ENCODE results near the gene MXD1.
A peak's percentile ranks its signal among the peaks of the same experiment; 100 is the strongest.

MXD1 gene

DNA sequence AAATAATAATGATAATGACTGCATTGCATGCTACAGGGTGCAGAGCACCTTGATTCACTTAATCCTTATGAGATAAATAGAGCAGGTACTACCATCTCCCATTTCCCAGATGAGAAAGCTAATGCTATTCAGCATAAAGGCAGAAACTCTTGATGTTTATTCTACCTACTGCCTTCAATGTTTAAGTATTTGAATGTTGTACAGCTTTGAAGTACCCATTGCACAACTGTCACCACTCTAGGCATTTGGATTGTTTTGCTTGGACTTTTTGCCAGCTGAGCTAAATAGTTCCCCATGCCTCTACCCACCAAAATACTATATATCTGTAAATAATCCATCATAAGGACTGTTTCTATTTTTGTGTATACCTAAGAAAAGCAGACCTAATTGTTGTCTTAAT lies 7.7 kb upstream of the MXD1 start:
- no peak overlapping the region for H4K8ac ChIP-seq (ENCODE audit: low read depth, low read length)

DNA sequence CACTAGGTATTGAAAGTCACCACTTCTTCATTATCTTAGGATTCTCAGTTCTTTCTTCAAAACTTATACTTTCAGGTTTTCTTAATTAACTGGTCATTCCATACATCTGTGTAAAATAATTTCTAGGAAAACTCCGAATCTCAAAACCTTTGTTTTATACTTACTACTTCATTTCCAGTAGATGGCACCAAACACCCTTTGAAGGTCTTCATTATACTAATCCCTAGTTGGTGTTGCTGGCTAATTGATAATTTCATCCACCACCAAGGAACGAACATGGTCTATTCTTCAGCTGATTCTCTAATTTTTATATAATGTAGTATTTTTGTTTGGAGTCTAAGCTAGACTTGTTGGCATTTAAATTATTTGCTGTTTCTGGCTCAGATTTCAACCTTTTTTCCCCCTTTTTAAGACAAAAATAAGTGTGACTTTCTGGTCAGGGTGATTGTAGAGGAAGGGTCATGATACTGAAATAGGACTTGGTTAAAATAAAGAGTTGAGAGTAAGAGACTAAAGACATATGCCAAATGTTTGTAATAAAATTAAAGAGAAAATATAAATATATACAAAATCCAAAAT lies 2.8 kb upstream of the MXD1 start:
- Histone ChIP-seq H3K23ac (ENCODE audit: low read length) (no peak overlapping the region), H2BK12ac (ENCODE audit: low read length) (no peak overlapping the region), H3K18ac (ENCODE audit: low read length) (no peak overlapping the region), H4K8ac (ENCODE audit: low read depth, low read length) (no peak overlapping the region), H3K4me1 (ENCODE audit: control insufficient read depth in 1 of 2, insufficient read depth in 2 of 2, low read length in 2 of 2) (peaks cover 0 to 2% of the 10 kb centered on the region in 2 experiments), H3K14ac (ENCODE audit: low read length) (no peak overlapping the region), H3K79me2 (ENCODE audit: control insufficient read depth, insufficient read depth, low read length, poor library complexity) (peaks cover 9% of the 10 kb centered on the region), H2BK120ac (ENCODE audit: insufficient read depth, low read length, poor library complexity) (no peak overlapping the region), H4K91ac (ENCODE audit: low read depth, low read length) (no peak overlapping the region), H3K4me2 (ENCODE audit: low read length) (no peak overlapping the region), H2AK5ac (ENCODE audit: low read length) (no peak overlapping the region), H3K36me3 (ENCODE audit: control insufficient read depth in 1 of 2, insufficient read depth in 2 of 2, low read length in 2 of 2) (peaks cover 2 to 11% of the 10 kb centered on the region in 2 experiments), H2AFZ (ENCODE audit: insufficient read depth, low read length, poor library complexity) (no peak overlapping the region), H3K79me1 (ENCODE audit: low read length) (peaks cover 8% of the 10 kb centered on the region), H3K9ac (ENCODE audit: low read length) (no peak overlapping the region), H3K27ac (ENCODE audit: low read depth, low read length) (no peak overlapping the region), H3K27me3 (ENCODE audit: insufficient read depth, low read length) (no peaks in the 10 kb centered on the region), H4K12ac (ENCODE audit: low read depth, low read length) (no peak overlapping the region), H3K4ac (ENCODE audit: low read depth, low read length) (no peak overlapping the region), H2BK5ac (ENCODE audit: low read depth, low read length, poor library complexity) (no peak overlapping the region), H3K4me3 (ENCODE audit: low read depth, low read length) (no peak overlapping the region), H3K9me3 (ENCODE audit: insufficient read depth, low read depth, low read length) (no peaks in the 10 kb centered on the region)
- DNase-seq: peak in 1 of 2 donors; percentile 81
- no CpG with 5 or more reads among the region's 2 CpGs for WGBS (ENCODE audit: extremely low coverage, insufficient coverage, insufficient read length)

More for the DNA sequence above, 7.7 kb upstream of the MXD1 start:
- Histone ChIP-seq H2BK5ac (ENCODE audit: low read depth, low read length, poor library complexity) (no peak overlapping the region), H3K9ac (ENCODE audit: low read length) (no peak overlapping the region), H3K27me3 (ENCODE audit: insufficient read depth, low read length) (no peaks in the 10 kb centered on the region), H3K14ac (ENCODE audit: low read length) (no peak overlapping the region), H3K36me3 (ENCODE audit: control insufficient read depth in 1 of 2, insufficient read depth in 2 of 2, low read length in 2 of 2) (peaks cover 11 to 17% of the 10 kb centered on the region in 2 experiments), H3K4me3 (ENCODE audit: low read depth, low read length) (no peak overlapping the region), H2BK120ac (ENCODE audit: insufficient read depth, low read length, poor library complexity) (no peak overlapping the region), H2AK5ac (ENCODE audit: low read length) (no peak overlapping the region), H4K12ac (ENCODE audit: low read depth, low read length) (no peak overlapping the region), H3K79me2 (ENCODE audit: control insufficient read depth, insufficient read depth, low read length, poor library complexity) (no peaks in the 10 kb centered on the region), H3K4me1 (ENCODE audit: control insufficient read depth in 1 of 2, insufficient read depth in 2 of 2, low read length in 2 of 2) (no peaks in the 10 kb centered on the region), H3K9me3 (ENCODE audit: insufficient read depth, low read depth, low read length) (no peaks in the 10 kb centered on the region), H3K4me2 (ENCODE audit: low read length) (no peak overlapping the region), H3K23ac (ENCODE audit: low read length) (no peak overlapping the region), H3K18ac (ENCODE audit: low read length) (no peak overlapping the region), H3K27ac (ENCODE audit: low read depth, low read length) (no peak overlapping the region), H2AFZ (ENCODE audit: insufficient read depth, low read length, poor library complexity) (no peak overlapping the region), H2BK12ac (ENCODE audit: low read length) (no peak overlapping the region), H3K4ac (ENCODE audit: low read depth, low read length) (no peak overlapping the region), H3K79me1 (ENCODE audit: low read length) (no peaks in the 10 kb centered on the region), H4K91ac (ENCODE audit: low read depth, low read length) (no peak overlapping the region)
- DNase-seq: no peak

DNA sequence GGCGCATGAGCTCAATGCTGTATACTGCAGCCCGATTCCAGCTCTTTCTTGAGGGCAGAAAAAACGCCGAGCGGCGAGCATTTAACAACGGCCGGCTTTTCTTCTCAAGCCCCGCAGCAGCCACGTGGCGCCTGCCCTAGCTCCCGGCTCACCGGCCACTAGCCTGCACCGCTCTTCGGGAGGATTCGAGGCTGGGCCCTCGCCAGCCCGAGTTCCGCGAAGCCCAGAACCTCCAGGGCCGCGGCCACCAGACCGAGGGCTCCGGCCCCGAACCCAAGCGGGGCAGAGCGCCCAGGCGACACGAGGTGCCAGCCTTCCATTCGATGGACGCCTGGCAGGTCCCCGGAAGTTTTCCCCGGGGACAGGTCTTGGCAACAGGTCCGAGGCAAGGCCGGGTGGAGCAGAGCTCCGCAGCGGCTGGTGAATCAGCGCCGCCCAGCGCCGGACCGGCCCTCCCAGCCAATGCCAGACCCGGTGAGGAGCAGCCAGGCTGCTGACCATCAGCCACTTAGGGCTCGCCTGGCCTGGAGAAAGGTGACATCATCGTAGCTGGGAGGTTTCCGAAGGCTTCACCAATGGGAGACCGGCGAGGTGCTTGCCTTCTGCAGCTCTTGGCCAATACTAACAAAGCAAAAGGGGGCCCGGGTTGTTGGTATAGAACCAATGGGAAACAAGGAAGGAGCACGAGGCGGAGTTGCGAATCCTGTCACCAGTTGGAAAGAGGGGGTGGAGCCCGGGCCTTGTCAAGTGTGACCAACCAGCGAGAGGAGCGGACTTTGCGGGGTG lies 552 bp upstream of the MXD1 start:
- peak overlapping the region; percentile 65 for H2BK12ac ChIP-seq (ENCODE audit: low read length)
- H2BK5ac ChIP-seq (ENCODE audit: low read depth, low read length, poor library complexity): peak overlapping the region; percentile 86
- peaks cover 9% of the 10 kb centered on the region for H3K79me2 ChIP-seq (ENCODE audit: control insufficient read depth, insufficient read depth, low read length, poor library complexity)
- no CpG with 5 or more reads among the region's 56 CpGs for WGBS (ENCODE audit: extremely low coverage, insufficient coverage, insufficient read length)
- peak overlapping the region; percentile 92 for H4K8ac ChIP-seq (ENCODE audit: low read depth, low read length)
- H4K12ac ChIP-seq (ENCODE audit: low read depth, low read length): peak overlapping the region; percentile 96
- peak overlapping the region; percentile 94 for H2AK5ac ChIP-seq (ENCODE audit: low read length)
- H3K27me3 ChIP-seq (ENCODE audit: insufficient read depth, low read length): no peaks in the 10 kb centered on the region
- peak overlapping the region; percentile 92 for H2AFZ ChIP-seq (ENCODE audit: insufficient read depth, low read length, poor library complexity)
- peak overlapping the region; percentile 88 for H2BK120ac ChIP-seq (ENCODE audit: insufficient read depth, low read length, poor library complexity)
- H3K79me1 ChIP-seq (ENCODE audit: low read length): peaks cover 8% of the 10 kb centered on the region
- H3K27ac ChIP-seq (ENCODE audit: low read depth, low read length): peak overlapping the region; percentile 72
- H4K91ac ChIP-seq (ENCODE audit: low read depth, low read length): peak overlapping the region; percentile 96
- no peaks in the 10 kb centered on the region for H3K9me3 ChIP-seq (ENCODE audit: insufficient read depth, low read depth, low read length)
- H3K23ac ChIP-seq (ENCODE audit: low read length): no peak overlapping the region
- peak overlapping the region; percentile 90 for H3K9ac ChIP-seq (ENCODE audit: low read length)
- H3K14ac ChIP-seq (ENCODE audit: low read length): peak overlapping the region; percentile 93
- H3K4me1 ChIP-seq (ENCODE audit: control insufficient read depth in 1 of 2, insufficient read depth in 2 of 2, low read length in 2 of 2): peaks cover 0 to 2% of the 10 kb centered on the region in 2 experiments
- H3K36me3 ChIP-seq (ENCODE audit: control insufficient read depth in 1 of 2, insufficient read depth in 2 of 2, low read length in 2 of 2): peaks cover 0 to 4% of the 10 kb centered on the region in 2 experiments
- H3K18ac ChIP-seq (ENCODE audit: low read length): peak overlapping the region; percentile 91
- H3K4ac ChIP-seq (ENCODE audit: low read depth, low read length): peak overlapping the region; percentile 67
- H3K4me2 ChIP-seq (ENCODE audit: low read length): peak overlapping the region; percentile 81
- H3K4me3 ChIP-seq (ENCODE audit: low read depth, low read length): peak overlapping the region; percentile 72
- peak; percentile 100 for DNase-seq

DNA sequence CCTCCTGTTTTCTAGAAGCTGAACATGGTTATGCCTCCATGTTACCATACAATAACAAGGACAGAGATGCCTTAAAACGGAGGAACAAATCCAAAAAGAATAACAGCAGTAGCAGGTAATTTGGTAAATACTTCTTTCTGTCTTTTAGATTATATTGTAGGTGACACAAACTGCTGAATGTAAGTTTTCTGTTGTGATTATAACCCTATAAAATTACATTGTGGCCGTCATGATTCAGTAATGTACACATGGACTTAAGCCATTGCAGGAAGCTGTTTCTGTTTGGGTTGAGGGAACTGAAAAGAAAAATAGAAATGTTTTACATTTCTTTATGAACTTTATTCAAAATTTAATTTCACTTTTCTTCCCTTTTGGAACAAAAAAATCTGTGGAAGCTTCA lies 1.2 kb downstream of the MXD1 start:
- no peak overlapping the region for H3K27ac ChIP-seq (ENCODE audit: low read depth, low read length)

More for the DNA sequence above, 1.2 kb downstream of the MXD1 start:
- WGBS (ENCODE audit: extremely low coverage, insufficient coverage, insufficient read length): no CpG with 5 or more reads among the region's 2 CpGs
- H2BK120ac ChIP-seq (ENCODE audit: insufficient read depth, low read length, poor library complexity): no peak overlapping the region
- no peak overlapping the region for H2BK5ac ChIP-seq (ENCODE audit: low read depth, low read length, poor library complexity)
- no peak overlapping the region for H2AFZ ChIP-seq (ENCODE audit: insufficient read depth, low read length, poor library complexity)
- peaks cover 8% of the 10 kb centered on the region for H3K79me1 ChIP-seq (ENCODE audit: low read length)
- H3K14ac ChIP-seq (ENCODE audit: low read length): no peak overlapping the region
- H3K4me1 ChIP-seq (ENCODE audit: control insufficient read depth in 1 of 2, insufficient read depth in 2 of 2, low read length in 2 of 2): peaks cover 0 to 2% of the 10 kb centered on the region in 2 experiments
- peaks cover 9% of the 10 kb centered on the region for H3K79me2 ChIP-seq (ENCODE audit: control insufficient read depth, insufficient read depth, low read length, poor library complexity)
- no peak overlapping the region for H2AK5ac ChIP-seq (ENCODE audit: low read length)
- H3K9ac ChIP-seq (ENCODE audit: low read length): no peak overlapping the region
- no peak overlapping the region for H4K12ac ChIP-seq (ENCODE audit: low read depth, low read length)
- peak overlapping the region; percentile 99 for H3K4me2 ChIP-seq (ENCODE audit: low read length)
- H3K23ac ChIP-seq (ENCODE audit: low read length): no peak overlapping the region
- no peak overlapping the region for H4K8ac ChIP-seq (ENCODE audit: low read depth, low read length)
- DNase-seq: no peak
- H3K18ac ChIP-seq (ENCODE audit: low read length): no peak overlapping the region
- no peaks in the 10 kb centered on the region for H3K9me3 ChIP-seq (ENCODE audit: insufficient read depth, low read depth, low read length)
- H4K91ac ChIP-seq (ENCODE audit: low read depth, low read length): no peak overlapping the region
- H3K27me3 ChIP-seq (ENCODE audit: insufficient read depth, low read length): no peaks in the 10 kb centered on the region
- H3K4ac ChIP-seq (ENCODE audit: low read depth, low read length): no peak overlapping the region
- H2BK12ac ChIP-seq (ENCODE audit: low read length): no peak overlapping the region
- H3K36me3 ChIP-seq (ENCODE audit: control insufficient read depth in 1 of 2, insufficient read depth in 2 of 2, low read length in 2 of 2): peaks cover 2 to 3% of the 10 kb centered on the region in 2 experiments
- H3K4me3 ChIP-seq (ENCODE audit: low read depth, low read length): no peak overlapping the region

Data from trophoblast cell (in vitro differentiated cells and primary cell).